SK-N-SH (cell line): Measurements from ENCODE around the gene ABCG1. TPM values are rescaled to one million over a fixed set of nuclear protein-coding genes. Genes with fewer than 3 reads are reported as not detected.

Experiments
- CTCF ChIA-PET: fragments of 300-600, 350-600 bp; formaldehyde crosslinking; extraction: SDS; loops from one replicate; lab custom pipeline; 2021; lab: Yijun Ruan, JAX
- POLR2A ChIA-PET: fragments of 350-600 bp; sonication (Branson Sonifier 250); formaldehyde crosslinking; extraction: SDS; loops from one replicate; lab custom pipeline; 2020; ENCODE audit warnings: antibody characterized with exemption, inconsistent platforms; lab: Yijun Ruan, JAX
- DNase-seq: peaks from one replicate; pipeline ENCODE4 v3.0.0; 2012
- H2AFZ ChIP-seq: fragments of 200-600 bp; sonication (generic); 2 replicates; pipeline ENCODE4 v1.8.1; 2016; ENCODE audit warnings: antibody characterized with exemption, mild to moderate bottlenecking, low read depth
- H3F3A ChIP-seq: fragments of 200-600 bp; sonication (generic); replicated peaks from 2 replicates; pipeline ENCODE3; 2016; ENCODE audit warnings: antibody characterized with exemption, mild to moderate bottlenecking; ENCODE audit not compliant: insufficient read depth
- H3K27ac ChIP-seq, 2 experiments: fragments of 200-500 bp in 1 of 2; fragments of 200-600 bp in 1 of 2; sonication (Bioruptor generic) in 1 of 2; sonication (generic), shearing (Covaris generic) in 1 of 2; 2 replicates each; pipeline versions ENCODE4 v1.5.1 to v1.6.1; 2014 to 2016; ENCODE audit warnings: low read depth in 2 of 2, inconsistent platforms in 1 of 2, low read length in 1 of 2, mild to moderate bottlenecking in 1 of 2, mixed read lengths in 1 of 2
- H3K27me3 ChIP-seq: fragments of 200-600 bp; sonication (generic), shearing (Covaris generic); 2 replicates; pipeline ENCODE4 v1.6.1; 2016; ENCODE audit warnings: mixed run types; ENCODE audit not compliant: insufficient read depth
- H3K36me3 ChIP-seq, 2 experiments: fragments of 200-500 bp in 1 of 2; fragments of 200-600 bp in 1 of 2; sonication (Bioruptor generic) in 1 of 2; sonication (generic) in 1 of 2; replicated peaks in 1 of 2; 2 replicates each; pipeline versions ENCODE3 to v1.5.1; 2014 to 2016; ENCODE audit warnings: low read length in 1 of 2, mild to moderate bottlenecking in 1 of 2; ENCODE audit not compliant: insufficient read depth in 2 of 2, control insufficient read depth in 1 of 2
- H3K4me1 ChIP-seq, 2 experiments: fragments of 200-500 bp in 1 of 2; fragments of 200-600 bp in 1 of 2; sonication (Bioruptor generic) in 1 of 2; sonication (generic), shearing (Covaris generic) in 1 of 2; 2 replicates each; pipeline versions ENCODE4 v1.5.1 to v1.6.1; 2014 to 2016; ENCODE audit warnings: low read depth in 1 of 2, low read length in 1 of 2, mixed run types in 1 of 2; ENCODE audit not compliant: insufficient read depth in 2 of 2, control insufficient read depth in 1 of 2
- H3K4me2 ChIP-seq: fragments of 200-600 bp; sonication (generic), shearing (Covaris generic); 2 replicates; pipeline ENCODE4 v1.6.1; 2017; ENCODE audit warnings: mixed run types
- H3K4me3 ChIP-seq, 2 experiments: fragments of 200-500 bp in 1 of 2; fragments of 200-600 bp in 1 of 2; sonication (Bioruptor generic) in 1 of 2; sonication (generic), shearing (Covaris generic) in 1 of 2; 2 replicates each; pipeline versions ENCODE4 v1.5.1 to v1.8.1; 2014 to 2016; ENCODE audit warnings: low read depth in 2 of 2, inconsistent platforms in 1 of 2, low read length in 1 of 2, mild to moderate bottlenecking in 1 of 2, mixed read lengths in 1 of 2, moderate library complexity in 1 of 2
- H3K79me2 ChIP-seq: fragments of 200-600 bp; sonication (generic); 2 replicates; pipeline ENCODE4 v1.8.1; 2017; ENCODE audit warnings: mild to moderate bottlenecking; ENCODE audit not compliant: insufficient read depth
- H3K9ac ChIP-seq: fragments of 200-600 bp; sonication (generic); 2 replicates; pipeline ENCODE4 v1.6.1; 2017; ENCODE audit warnings: mixed run types
- H3K9me2 ChIP-seq: fragments of 200-600 bp; sonication (generic); 2 replicates; pipeline ENCODE4 v1.6.1; 2017; ENCODE audit warnings: mixed run types
- H3K9me3 ChIP-seq: fragments of 200-600 bp; sonication (generic); 2 replicates; pipeline ENCODE4 v1.6.1; 2017; ENCODE audit warnings: mixed run types, mild to moderate bottlenecking, moderate library complexity
- H4K20me1 ChIP-seq: fragments of 200-600 bp; sonication (generic); 2 replicates; pipeline ENCODE4 v1.6.1; 2017; ENCODE audit warnings: mild to moderate bottlenecking, mixed run types; ENCODE audit not compliant: insufficient read depth
- CHD2 ChIP-seq: fragments of 150-350 bp; IDR thresholded peaks from 2 replicates; pipeline ENCODE4 v1.6.1; 2018; ENCODE audit warnings: low read length; ENCODE audit not compliant: partially characterized antibody
- FOSL2 ChIP-seq: IDR thresholded peaks from 2 replicates; pipeline ENCODE4 v1.4.0; 2012; ENCODE audit warnings: low read depth, mild to moderate bottlenecking, moderate library complexity, borderline replicate concordance
- GATA2 ChIP-seq: sonication (generic); formaldehyde crosslinking; IDR thresholded peaks from 2 replicates; pipeline ENCODE4 v1.5.0; 2020; ENCODE audit warnings: mild to moderate bottlenecking, missing genetic modification reagents
- MEF2A ChIP-seq: IDR thresholded peaks from 2 replicates; pipeline ENCODE4 v1.4.0; 2012; ENCODE audit warnings: low read depth, borderline replicate concordance
- MXI1 ChIP-seq: IDR thresholded peaks from 2 replicates; pipeline ENCODE4 v1.6.1; 2012; ENCODE audit warnings: mild to moderate bottlenecking, low read depth, low read length, improper control_type of control experiment
- NRF1 ChIP-seq: IDR thresholded peaks from 2 replicates; pipeline ENCODE4 v1.6.1; 2012; ENCODE audit warnings: low read depth, mild to moderate bottlenecking, low read length
- RAD21 ChIP-seq: IDR thresholded peaks from 2 replicates; pipeline ENCODE4 v1.6.1; 2012; ENCODE audit warnings: mild to moderate bottlenecking, low read length
- RXRA ChIP-seq: IDR thresholded peaks from 2 replicates; pipeline ENCODE4 v1.4.0; 2012; ENCODE audit warnings: low read depth, mild to moderate bottlenecking, borderline replicate concordance
- WGBS: methylation state at CpG from one replicate; pipeline ENCODE4 v1.1.6; 2017; ENCODE audit warnings: low lambda C conversion rate; 5-methylcytosine and 5-hydroxymethylcytosine counted together
- polyA plus RNA-seq, 3 experiments: library from polyadenylated mRNA; depleted of rRNA; stranded (reverse); fragments of >200 nt; gene quantifications; 2 replicates each; pipeline ENCODE4 v1.2.3, GENCODE V29; 2012
- TF ChIP-seq, protein P1 (sequence below): IDR thresholded peaks from 2 replicates; pipeline ENCODE4; 2012
- TF ChIP-seq, protein P2 (sequence below): fragments of 200-600 bp; sonication (generic); IDR thresholded peaks from 2 replicates; pipeline ENCODE4 v1.6.1; 2017; ENCODE audit warnings: antibody characterized with exemption, mild to moderate bottlenecking, moderate library complexity

The ABCG1 gene
- polyA plus RNA-seq, 1 of the 3 experiments (the other 2 are of a cell fraction) = 0.07 TPM

DNA sequence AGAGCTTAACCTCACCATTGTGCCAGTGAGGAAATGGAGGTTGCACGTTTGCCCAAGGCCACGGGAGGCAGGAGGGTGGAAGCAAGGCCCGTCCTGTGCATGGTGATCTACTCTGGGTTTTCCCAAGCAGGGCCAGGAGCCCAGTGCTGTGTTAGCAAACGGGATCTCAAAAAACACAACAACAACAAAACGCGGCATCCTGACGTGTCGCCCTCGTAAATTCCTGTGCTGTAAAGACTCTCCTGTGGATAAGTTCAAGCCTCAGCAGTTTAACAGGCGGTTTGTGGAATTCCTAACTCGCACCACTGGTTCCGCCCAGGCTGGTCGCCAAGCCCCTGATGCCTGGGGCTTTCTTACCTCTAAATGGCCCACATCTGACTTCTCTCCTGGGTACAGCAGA is 57.1 kb downstream of the ABCG1 start:
- Histone ChIP-seq H3K4me3 (no peak overlapping the region), H3K27ac (no peak overlapping the region), H3K4me1 (no peaks in the 10 kb centered on the region; a peak in 1 of 4 replicates), H3K4me2 (no peak overlapping the region), H3K9me2 (no peaks in the 10 kb centered on the region), H3F3A (no peaks in the 10 kb centered on the region), H4K20me1 (no peaks in the 10 kb centered on the region), H2AFZ (no peak overlapping the region), H3K9ac (no peak overlapping the region), H3K36me3 (no peaks in the 10 kb centered on the region), H3K79me2 (no peaks in the 10 kb centered on the region), H3K27me3 (no peaks in the 10 kb centered on the region), H3K9me3 (no peaks in the 10 kb centered on the region)
- WGBS = 62% methylated on average over 13 of the region's 13 CpGs
- ChIA-PET POLR2A (no interaction called here), CTCF (interaction anchor here (0.8 to 2.4 kb wide), 6 partner anchors 14 to 131 kb away, joined by 3 to 7 read pairs (median 4); no protein-coding TSS in a partner anchor)
- DNase-seq = no peak
- TF ChIP-seq MEF2A = no peak

DNA sequence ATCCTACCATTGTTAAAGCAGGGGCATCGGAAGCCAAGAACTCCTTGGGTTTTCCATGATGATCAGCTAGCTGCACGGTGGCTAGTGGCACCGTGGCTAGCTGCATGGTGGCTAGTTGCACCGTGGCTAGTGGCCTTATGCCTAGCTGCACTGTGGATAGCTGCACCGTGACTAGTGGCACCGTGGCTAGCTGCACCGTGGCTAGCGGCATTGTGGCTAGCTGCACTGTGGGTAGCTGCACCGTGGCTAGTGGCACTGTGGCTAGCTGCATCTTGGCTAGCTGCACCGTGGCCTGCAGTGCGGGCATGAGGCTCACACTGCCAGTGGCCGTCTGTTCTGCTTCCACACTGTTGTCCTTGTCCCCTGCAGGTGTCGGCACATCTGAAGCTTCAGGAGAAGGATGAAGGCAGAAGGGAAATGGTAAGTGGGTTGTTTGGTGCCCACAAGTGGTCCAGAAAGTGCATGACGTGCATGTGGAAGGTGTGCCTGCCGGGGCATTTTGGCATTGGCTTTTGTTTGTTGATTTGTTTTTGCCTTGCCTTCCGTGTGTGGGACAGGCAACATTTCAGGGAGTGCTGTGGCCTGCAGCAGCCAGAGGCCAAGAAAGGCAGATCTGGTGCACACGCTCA is 57.7 kb downstream of the ABCG1 start:
- CTCF ChIA-PET = interaction anchor here (0.8 to 2.4 kb wide), 5 partner anchors 14 to 131 kb away, joined by 3 to 7 read pairs (median 3); no protein-coding TSS in a partner anchor
- WGBS = 45% methylated on average over 13 of the region's 17 CpGs
- no peak overlapping the region for H3K4me3 ChIP-seq

DNA sequence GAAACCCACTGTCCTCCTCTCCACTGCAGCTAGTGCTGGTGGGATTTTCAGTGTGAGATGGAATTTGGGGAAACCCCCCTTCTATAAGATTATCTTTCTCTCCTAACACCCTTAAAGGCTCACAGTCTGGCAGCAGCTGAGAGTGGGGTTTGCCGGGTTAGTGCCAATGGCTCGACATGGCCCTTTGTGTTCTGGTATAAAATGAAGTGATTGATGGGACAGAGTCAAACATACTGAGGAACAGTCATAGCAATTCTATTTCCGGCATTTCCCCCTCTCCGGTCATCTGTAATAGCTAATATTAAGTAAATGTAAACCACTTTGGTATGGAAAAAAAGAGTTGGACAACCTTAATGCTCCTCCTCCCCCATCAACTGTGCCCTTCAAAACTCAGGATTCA is 58.7 kb downstream of the ABCG1 start:
- H3K36me3 ChIP-seq = no peaks in the 10 kb centered on the region
- H4K20me1 ChIP-seq = no peaks in the 10 kb centered on the region
- no peak overlapping the region for H3K27ac ChIP-seq
- no peak for TF ChIP-seq CHD2
- no peak for TF ChIP-seq FOSL2
- TF ChIP-seq, protein P1, sequence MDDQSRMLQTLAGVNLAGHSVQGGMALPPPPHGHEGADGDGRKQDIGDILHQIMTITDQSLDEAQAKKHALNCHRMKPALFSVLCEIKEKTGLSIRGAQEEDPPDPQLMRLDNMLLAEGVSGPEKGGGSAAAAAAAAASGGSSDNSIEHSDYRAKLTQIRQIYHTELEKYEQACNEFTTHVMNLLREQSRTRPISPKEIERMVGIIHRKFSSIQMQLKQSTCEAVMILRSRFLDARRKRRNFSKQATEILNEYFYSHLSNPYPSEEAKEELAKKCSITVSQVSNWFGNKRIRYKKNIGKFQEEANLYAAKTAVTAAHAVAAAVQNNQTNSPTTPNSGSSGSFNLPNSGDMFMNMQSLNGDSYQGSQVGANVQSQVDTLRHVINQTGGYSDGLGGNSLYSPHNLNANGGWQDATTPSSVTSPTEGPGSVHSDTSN = no peak
- TF ChIP-seq RXRA = no peak
- TF ChIP-seq MXI1 = no peak
- no peak for TF ChIP-seq NRF1
- TF ChIP-seq, protein P2, sequence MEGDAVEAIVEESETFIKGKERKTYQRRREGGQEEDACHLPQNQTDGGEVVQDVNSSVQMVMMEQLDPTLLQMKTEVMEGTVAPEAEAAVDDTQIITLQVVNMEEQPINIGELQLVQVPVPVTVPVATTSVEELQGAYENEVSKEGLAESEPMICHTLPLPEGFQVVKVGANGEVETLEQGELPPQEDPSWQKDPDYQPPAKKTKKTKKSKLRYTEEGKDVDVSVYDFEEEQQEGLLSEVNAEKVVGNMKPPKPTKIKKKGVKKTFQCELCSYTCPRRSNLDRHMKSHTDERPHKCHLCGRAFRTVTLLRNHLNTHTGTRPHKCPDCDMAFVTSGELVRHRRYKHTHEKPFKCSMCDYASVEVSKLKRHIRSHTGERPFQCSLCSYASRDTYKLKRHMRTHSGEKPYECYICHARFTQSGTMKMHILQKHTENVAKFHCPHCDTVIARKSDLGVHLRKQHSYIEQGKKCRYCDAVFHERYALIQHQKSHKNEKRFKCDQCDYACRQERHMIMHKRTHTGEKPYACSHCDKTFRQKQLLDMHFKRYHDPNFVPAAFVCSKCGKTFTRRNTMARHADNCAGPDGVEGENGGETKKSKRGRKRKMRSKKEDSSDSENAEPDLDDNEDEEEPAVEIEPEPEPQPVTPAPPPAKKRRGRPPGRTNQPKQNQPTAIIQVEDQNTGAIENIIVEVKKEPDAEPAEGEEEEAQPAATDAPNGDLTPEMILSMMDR = no peak
- TF ChIP-seq, all 33 proteins: peak for 0
- Histone ChIP-seq H3K9me3 (no peaks in the 10 kb centered on the region), H3K27me3 (no peaks in the 10 kb centered on the region), H3K4me1 (no peaks in the 10 kb centered on the region; a peak in 1 of 4 replicates), H3K4me3 (no peak overlapping the region), H3K9ac (no peak overlapping the region), H3K4me2 (no peak overlapping the region), H3K79me2 (no peaks in the 10 kb centered on the region), H2AFZ (no peak overlapping the region), H3K9me2 (no peaks in the 10 kb centered on the region), H3F3A (no peaks in the 10 kb centered on the region)
- DNase-seq = no peak
- ChIA-PET CTCF (interaction anchor here (0.5 to 2.4 kb wide), 3 partner anchors 32 to 132 kb away, joined by 3 to 7 read pairs (median 4); no protein-coding TSS in a partner anchor), POLR2A (no interaction called here)
- 45% methylated on average over 4 of the region's 4 CpGs for WGBS

More for the DNA sequence above, 57.7 kb downstream of the ABCG1 start:
- peak; percentile 37 for TF ChIP-seq RAD21
- TF ChIP-seq GATA2 (CRISPR knock-in tag) = no peak
- TF ChIP-seq, all 33 proteins: peak for 1
- no peak overlapping the region for H3K27ac ChIP-seq
- no peaks in the 10 kb centered on the region; a peak in 1 of 4 replicates for H3K4me1 ChIP-seq
- POLR2A ChIA-PET = no interaction called here
- no peaks in the 10 kb centered on the region for H3K79me2 ChIP-seq
- no peaks in the 10 kb centered on the region for H3K36me3 ChIP-seq
- no peaks in the 10 kb centered on the region for H3K9me2 ChIP-seq
- H3K9me3 ChIP-seq = no peaks in the 10 kb centered on the region
- DNase-seq = no peak
- H3F3A ChIP-seq = no peaks in the 10 kb centered on the region
- H2AFZ ChIP-seq = no peak overlapping the region
- H3K9ac ChIP-seq = no peak overlapping the region
- H3K27me3 ChIP-seq = no peaks in the 10 kb centered on the region
- H4K20me1 ChIP-seq = no peaks in the 10 kb centered on the region
- H3K4me2 ChIP-seq = no peak overlapping the region
